ENCODE results near the gene CBFA2T2.
A peak's percentile ranks its signal among the peaks of the same experiment; 100 is the strongest.
"Not testable (repeated sequence)": the region's sequence is repeated elsewhere in the genome, so short reads cannot be mapped to it uniquely, and the experiment has no call there.

Gene CBFA2T2

DNA sequence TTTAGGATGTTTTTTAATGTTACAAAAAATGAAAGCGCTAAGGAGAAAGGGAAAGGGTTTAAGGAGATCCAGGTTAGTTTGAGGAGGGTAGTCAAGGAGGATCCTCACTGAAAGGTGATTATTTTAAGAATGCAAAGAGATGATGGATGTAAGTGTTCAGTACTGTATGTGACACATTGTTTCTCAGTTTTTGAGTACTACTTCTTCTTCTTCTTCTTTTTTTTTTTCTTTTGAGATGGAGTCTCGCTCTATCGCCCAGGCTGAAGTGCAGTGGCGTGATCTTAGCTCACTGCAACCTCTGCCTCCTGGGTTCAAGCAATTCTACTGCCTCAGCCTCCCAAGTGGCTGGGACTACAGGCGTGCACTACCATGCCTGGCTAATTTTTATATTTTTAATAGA lies 83.4 kb downstream of the CBFA2T2 start:
- not testable (repeated sequence) for DNase-seq (ENCODE audit: low read depth, low spot score)

DNA sequence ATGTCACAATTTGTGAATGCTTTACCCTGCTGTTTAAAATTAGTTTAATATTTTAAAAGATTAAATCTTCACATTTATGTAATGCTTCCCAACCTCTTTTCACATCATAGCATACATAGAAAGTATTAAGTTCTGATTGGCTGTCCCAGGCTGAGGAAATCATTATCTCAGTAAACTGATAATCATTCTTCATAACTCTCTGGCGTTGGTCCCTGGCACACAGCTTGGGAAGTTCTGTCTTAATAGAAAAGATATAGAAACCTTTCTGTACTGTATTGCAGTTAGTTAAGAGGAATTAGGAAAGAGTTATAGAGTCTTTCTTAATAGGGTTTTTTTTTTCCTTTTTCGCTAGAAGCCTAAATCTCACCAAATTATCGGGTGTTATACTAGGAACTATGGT lies 85.4 kb downstream of the CBFA2T2 start:
- DNase-seq (ENCODE audit: low read depth, low spot score) = no peak

DNA sequence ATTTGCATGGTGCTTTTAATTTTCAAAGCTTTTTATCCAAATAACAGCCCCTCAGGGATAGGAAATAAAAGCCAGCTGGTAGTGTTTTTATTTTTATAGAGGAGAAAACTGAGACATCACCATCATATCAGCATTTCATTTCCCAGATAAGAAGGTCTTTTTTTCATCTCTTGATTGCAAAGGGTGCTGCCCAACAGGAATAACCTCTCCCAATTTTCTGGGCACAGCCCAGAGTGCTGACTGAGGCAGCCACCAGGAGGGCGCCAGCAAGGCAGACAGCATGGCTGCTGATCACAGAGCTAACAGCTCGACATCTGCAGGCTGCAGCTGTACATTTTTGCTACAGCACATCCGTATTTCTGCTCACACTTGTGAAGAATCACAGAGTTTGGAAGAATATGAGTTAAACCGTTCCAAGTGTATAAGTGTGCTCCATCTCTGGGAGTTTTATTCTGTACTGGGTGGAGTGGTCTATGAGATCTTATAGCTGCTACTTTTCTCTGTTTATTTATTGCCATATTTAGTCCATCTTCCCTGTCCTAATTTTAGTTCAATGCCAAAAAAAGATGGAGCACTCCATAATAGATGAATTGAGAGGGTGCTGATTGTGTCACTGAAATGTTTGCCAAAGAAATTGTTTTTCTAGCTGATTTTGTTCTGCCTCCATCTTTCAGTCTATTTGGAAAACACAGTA lies 86.7 kb downstream of the CBFA2T2 start:
- DNase-seq (ENCODE audit: low read depth, low spot score) = no peak

DNA sequence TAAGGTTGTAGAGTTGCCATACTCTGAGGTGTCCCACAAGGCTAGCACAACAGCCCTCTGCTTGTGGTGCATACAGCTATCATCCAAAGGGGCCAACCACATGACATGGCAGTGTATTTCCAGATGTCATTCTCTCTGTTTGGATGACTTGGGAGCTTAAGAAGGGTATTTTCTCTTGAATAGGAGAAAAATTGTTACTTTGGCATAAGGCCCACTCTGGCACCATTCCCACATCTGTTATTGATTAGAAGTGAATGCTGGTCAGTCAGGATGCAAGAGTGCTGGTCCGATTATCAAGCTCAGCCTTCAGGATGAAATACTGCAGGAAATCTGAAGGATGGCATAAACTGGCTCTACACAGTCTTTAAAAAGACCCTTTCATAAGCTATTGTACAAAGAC lies 88.6 kb downstream of the CBFA2T2 start:
- DNase-seq (ENCODE audit: low read depth, low spot score) = peak; percentile 35

DNA sequence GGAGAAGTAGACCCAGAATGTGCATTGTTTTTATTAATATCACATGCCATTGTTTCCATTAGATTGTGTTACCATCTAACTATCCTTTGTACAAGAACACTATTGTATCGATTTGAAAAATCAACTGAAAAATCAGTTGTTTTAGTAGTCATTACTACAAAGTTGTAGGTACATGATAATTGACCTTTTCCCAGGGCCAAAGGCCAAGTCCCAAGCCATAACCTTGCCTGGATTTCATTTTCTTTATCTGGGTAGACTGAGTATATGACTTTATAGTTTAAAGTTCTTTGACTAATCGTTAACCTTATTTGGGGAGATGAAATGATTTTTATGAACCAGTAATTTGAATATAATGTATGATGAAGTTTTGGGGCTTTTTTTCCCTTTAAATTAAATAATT lies 93.2 kb downstream of the CBFA2T2 start:
- no peak for DNase-seq (ENCODE audit: low read depth, low spot score)

DNA sequence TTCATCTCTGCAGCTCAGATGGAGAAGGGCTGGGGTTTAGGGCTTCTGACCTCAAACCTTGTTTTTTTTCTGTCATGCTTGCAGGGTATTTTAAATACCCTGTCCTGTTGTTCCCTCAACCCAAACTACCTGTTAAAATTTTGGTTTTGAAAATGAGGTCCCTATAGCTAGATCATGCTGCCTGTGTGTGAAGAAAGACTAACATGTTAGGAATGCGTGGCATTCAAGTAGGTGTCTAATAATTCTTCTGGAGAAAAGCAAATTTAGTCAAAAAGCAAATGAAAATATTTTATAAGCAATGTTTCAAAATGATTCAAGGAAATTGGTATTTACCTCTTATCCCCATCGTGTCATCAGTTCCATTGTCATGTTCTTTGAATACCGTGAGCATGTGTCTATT lies 95.1 kb downstream of the CBFA2T2 start:
- no peak for DNase-seq (ENCODE audit: low read depth, low spot score)

DNA sequence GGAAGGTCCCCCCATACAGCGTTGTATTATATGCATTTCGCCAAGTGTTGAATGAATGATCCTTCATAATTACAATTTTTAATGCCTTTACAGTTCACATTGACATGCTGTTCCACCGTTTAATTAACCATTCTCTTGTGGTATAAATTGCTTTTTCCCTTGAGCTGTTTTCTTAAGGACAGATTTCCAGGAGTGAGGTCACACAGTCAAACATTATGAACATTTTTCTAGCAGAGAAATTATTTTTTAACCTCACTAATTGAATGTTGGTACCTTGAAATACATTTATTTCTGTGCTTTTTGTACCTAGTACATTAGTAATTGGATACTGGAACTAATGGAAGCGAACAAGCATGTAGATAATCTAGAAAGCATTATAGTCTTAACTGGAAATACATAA lies 95.5 kb downstream of the CBFA2T2 start:
- DNase-seq (ENCODE audit: low read depth, low spot score) = no peak

DNA sequence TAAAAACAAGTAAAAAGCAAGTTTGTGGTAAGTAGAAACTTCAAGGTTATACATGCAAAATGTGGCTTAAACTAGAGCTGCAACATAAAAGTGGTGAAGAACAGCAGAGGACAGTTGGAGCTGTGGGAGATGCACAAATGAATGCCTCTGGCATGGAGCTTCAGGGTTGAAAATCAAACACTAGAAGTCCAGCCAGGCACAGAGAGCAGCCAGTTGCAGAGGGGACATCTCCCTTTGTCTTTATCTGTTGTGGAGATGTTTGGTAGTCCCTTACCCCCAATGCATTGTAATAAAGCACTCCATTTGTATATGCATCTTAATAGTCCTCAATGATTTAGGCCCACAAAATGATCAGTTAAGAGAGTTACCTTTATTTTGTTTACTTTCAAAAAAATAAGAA lies 99.2 kb downstream of the CBFA2T2 start:
- DNase-seq (ENCODE audit: low read depth, low spot score) = no peak

DNA sequence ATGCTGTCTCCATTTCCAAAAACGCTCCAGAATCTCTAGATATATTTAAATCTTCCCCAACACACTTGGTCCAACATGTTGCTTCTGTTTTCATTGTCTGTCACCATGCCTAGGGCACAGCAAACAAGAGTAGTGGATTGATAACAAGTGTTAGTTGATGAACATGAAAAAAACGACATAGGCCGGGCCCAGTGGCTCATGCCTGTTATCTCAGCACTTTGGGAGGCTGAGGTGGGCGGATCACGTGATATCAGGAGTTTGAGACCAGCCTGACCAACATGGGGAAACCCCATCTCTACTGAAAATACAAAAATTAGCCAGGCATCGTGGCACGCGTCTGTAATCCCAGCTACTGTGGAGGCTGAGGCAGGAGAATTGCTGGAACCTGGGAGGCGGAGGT lies 102.0 kb downstream of the CBFA2T2 start:
- DNase-seq (ENCODE audit: low read depth, low spot score) = not testable (repeated sequence)

DNA sequence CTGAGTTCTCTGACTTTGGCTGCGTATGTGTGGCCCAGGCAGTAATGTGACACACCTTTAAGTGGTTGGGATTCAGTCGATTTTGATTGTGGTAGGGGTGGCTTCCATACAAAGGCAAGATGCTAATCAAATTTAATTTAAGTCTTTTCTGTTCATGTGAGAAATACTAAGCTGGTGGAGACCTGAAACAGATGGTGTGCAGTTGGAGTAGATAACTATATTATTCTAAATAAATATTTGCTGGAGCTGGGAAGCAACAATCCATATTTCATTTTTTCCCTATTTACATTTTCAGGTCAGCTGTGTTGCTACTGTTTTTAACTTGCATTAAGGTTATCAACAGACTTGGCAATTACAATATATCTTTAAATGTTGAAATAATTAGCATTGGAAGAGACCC lies 104.8 kb downstream of the CBFA2T2 start:
- no peak for DNase-seq (ENCODE audit: low read depth, low spot score)

DNA sequence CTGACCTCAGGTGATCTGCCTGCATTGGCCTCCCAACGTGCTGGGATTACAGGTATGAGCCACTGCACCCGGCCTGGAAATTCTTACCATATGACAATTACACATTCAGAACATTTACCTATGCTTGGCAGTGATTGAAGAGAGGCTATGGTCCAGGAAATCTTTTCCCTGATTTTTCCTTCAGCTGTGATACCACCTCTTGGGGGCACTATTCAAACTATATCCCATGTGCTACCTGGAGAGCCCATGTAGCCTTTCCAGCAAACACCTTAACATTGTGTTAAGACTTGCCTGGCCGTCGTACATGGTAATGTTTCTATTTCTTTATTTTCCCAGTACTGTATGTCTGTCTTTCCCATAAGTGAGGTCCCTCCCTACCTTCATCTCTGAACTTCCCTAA lies 110.5 kb downstream of the CBFA2T2 start:
- DNase-seq (ENCODE audit: low read depth, low spot score) = no peak

DNA sequence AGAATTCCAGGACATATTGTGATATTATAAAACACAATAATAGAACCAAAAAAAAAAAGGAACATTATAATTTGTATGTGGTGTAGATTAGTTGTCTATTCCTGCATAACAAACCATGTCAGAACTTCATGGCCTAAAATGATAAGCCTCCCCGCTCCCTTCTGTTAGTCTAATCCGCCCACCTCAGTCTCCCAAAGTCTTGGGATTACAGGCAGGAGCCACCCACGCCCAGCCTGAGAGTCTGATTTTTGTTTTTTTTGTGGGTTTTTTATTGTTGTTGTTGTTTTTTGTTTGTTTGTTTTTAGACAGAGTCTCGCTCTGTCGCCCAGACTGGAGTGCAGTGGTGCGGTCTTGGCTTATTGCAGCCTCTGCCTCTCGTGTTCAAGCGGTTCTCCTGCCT lies 111.1 kb downstream of the CBFA2T2 start:
- DNase-seq (ENCODE audit: low read depth, low spot score) = no peak

DNA sequence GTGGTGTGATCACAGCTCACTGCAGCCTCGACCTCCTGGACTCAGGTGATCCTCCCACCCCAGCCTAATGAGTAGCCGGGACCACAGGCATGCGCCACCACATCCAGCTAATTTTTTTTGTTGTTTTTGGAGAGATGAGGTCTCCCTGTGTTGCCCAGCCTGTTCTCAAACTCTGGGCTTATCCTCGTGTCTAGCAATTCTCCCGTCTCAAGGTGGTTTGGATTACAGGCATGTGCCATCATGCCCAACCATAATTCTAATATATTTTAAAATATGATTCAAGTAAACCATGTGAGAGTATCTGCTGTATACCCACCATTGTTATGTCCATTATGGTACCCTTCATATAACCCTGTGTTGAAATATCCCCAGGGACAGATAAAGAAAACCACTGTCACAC lies 112.0 kb downstream of the CBFA2T2 start:
- DNase-seq (ENCODE audit: low read depth, low spot score) = no peak

DNA sequence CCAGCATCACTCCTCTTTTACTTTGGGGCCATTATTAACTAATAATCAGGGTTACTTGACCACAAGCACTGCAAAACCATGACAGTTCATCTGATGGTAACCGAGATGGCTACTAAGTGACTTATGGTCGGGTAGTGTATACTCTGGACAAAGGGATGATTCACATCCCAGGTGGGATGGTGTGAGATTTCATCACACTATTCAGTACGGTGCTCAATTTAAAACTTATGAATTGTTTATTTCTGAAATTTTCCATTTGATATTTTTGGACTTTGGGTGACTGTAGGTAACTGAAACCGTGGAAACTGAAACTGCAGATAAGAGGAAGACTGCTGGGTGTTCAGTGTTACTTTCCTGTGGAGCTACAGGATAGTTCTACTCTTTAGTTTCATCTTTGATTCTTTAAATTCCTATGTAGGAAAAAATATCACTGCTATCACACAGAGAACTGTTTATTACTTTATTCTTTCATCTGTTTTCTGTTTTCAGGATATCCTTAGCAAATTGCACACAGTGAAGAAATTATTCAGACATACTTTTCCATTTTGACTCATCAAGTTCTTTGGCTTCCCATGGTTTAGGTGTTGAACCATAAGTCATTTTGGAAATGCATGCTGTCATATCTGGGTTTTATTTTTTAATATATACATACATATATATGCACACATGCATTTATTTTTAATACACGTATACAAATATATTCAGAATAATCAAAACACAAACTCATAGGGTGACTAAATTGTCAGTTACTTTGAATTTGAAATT lies 113.1 kb downstream of the CBFA2T2 start:
- DNase-seq (ENCODE audit: low read depth, low spot score) = no peak

DNA sequence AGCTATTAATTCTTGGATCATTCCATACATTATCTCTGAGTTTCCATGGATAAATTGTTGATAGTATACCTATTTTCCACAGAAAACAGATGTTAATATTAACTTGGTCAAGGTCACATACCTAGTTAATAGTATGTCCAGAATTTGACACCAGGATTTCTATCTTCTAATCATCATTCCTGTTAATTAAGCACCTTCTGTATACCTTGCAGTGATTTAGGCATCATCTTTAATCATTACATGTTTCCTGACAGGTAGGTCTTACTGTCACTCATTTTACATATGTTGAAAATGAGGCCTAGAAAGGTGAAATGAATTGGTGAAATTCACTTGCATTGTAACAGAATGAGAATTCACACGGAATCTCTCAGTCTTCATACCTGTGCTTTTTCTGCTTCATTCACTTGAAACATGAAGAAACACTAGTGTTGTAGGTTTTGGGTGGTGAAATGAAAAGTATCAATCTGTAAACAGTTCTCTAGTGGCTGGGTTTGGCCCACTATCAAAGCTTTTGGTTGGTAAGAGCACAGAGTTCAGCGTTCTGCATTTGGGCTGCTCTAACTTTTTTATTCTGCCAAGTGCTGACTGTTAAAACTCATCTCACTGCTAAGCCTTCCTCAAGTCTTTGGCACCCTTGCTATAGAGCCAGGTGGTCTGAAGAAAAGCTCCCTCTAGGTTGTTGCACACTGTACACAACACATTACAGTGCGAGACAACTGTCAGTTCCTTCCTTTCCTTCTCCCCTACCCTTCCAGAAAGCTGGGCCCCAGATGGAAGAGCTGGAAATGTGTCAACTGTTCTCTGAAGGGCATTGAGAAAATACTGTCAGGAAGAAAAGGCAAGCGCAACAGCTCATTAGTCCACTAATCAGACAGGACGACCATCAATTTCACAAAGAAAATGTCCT lies 114.4 kb downstream of the CBFA2T2 start:
- no peak for DNase-seq (ENCODE audit: low read depth, low spot score)

DNA sequence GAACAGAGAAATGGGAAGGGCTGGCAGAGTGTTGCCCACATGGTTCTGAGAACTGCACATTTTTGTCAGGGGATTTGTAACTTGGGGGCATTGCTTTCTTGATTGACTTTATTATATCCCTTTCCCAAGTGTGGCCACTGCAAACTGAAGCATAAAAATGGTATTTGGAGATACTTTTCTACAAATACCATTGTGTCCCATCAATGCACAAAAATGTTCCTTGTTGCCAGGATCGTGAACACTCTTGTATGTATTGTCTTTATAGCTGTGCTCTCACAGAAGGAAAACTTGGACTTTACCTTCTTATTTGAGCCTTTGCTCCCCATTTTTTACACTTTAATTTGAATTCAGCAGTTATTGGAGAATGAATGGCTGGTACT lies 115.1 kb downstream of the CBFA2T2 start:
- no peak for DNase-seq (ENCODE audit: low read depth, low spot score)

DNA sequence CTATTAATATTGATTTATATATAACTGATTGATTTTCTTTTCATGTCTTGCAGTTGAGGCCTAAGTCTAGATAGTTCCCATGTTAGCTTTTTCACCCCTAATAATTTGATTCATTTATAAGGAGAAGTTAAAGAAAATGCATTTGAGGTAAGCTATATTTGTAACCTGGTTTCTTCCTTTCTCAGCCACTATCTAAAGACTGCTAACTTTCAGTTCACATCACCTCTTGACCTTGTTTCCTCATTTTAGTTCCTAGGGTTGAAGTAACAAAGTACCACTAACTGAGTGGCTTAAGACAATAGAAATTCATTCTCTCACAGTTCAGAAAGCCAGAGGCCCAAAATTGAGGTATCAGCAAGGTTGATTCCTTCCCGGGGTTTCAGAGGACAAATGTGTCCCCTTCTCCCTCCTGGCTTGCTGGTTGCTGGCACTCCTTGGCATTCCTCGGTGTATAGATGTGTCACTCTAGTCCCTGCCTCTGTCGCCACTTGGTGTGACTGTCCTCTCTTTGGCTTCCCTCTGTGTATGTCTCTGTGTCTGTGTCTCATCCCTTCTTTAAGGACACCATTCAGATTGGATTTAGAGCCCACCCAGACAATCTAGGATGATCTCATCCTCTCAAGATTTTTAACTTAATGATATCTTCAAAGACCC lies 116.3 kb downstream of the CBFA2T2 start:
- no peak for DNase-seq (ENCODE audit: low read depth, low spot score)

DNA sequence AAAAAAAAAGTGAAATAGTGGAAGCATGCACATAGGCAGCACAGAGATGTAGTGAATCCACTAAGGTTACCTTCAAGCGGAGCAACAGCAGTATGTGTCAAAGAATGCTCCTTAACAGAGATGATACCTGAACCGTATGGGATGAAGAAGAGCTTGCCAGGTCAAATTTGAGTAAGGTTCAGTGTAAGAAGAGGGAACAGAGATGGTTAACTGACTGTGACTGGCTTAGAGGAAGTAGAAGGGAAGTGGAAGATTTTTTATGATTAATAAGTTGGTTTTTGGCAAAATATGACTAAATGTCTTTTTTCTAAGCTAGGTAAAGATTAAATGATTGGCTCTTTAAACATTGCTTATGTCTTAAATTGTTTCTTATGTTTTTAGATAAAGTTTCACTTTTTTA lies 119.6 kb downstream of the CBFA2T2 start:
- no peak for DNase-seq (ENCODE audit: low read depth, low spot score)

DNA sequence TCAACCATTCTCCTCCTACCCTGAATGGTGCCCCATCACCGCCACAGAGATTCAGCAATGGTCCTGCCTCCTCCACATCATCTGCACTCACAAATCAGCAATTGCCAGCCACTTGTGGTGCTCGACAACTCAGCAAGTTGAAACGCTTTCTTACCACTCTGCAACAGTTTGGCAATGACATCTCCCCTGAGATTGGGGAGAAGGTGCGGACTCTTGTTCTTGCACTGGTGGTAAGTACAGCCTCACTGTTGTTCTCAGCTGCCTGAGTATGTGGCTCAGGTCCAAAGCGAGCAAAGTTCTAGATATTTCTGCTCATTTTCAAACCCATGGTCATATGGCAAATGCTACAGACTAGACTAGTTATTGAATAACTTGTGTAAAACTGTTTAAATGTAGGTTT lies 121.2 kb downstream of the CBFA2T2 start:
- no peak for DNase-seq (ENCODE audit: low read depth, low spot score)

DNA sequence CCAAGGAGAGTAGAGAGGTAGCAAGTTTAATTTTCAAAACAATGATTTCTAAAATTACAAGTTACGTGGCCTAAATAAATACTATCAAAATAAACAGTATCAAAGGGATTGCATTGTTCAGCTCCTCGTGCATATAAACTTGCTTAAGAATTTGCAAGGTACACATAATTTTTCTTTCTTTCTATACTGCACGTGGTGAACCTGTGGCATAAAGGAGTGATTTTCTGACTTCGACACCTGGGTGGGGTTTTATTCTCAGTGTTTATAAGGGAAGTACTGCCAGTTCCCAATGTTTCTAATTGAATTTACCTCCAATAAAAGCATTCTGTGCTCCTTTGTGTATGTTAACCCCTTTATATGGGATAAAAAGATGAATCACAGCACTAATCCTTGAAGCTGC lies 122.1 kb downstream of the CBFA2T2 start:
- DNase-seq (ENCODE audit: low read depth, low spot score) = no peak

DNA sequence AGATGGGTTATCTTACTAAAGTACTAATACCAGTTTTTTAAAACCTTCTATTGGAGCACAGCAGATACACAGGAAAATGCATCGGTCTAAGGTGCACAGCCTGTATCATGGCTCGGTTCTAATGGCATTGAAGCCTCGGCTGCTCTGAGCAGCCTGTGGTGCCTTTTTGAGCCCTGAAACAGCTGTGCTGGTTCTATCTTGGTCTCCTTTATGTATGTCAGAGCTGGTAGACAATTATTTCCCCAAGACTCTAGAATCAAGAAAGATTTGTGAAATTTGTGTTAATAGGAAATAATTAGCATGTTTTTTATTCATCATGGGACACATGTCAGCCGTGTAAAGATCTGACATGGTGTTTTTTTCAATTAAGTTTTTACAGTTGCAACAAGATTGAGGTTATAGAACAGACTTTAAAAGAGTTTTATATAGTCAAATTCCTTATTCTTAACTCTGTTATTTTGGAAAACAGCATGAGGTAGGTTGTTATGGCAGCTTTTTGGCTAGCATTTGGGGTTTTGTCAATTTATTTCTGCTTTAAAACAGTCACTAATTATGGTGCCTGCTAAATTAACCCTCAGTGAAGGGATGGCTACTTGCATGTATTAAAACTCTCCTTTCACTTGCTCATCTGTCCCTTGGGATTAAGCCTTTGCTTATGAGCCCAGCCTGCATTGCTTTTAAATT lies 132.0 kb downstream of the CBFA2T2 start:
- DNase-seq (ENCODE audit: low read depth, low spot score) = no peak

Data from smooth muscle cell of the brain vasculature (primary cell).